ENCODE measurements around the gene RABGAP1L.
"Not testable (repeated sequence)": the region's sequence is repeated elsewhere in the genome, so short reads cannot be mapped to it uniquely, and the experiment has no call there.

RABGAP1L gene

GRCh38 chr1:174166530-174167264 lies 7.4 kb downstream of the RABGAP1L start:
- H3K4me3 ChIP-seq (ENCODE audit: insufficient read depth, low read depth, low read length, poor library complexity, severe bottlenecking): no peak overlapping the region
- H3K4me1 ChIP-seq (ENCODE audit: control insufficient read depth, insufficient read depth, low read length, poor library complexity, severe bottlenecking): peaks cover 9% of the 10 kb centered on the region
- no peak for DNase-seq
- H3K36me3 ChIP-seq (ENCODE audit: control insufficient read depth, insufficient read depth, low read length): no peaks in the 10 kb centered on the region
- no peak overlapping the region for H3K27ac ChIP-seq (ENCODE audit: insufficient read depth, low read length, poor library complexity, severe bottlenecking)
- no peaks in the 10 kb centered on the region for H3K9me3 ChIP-seq (ENCODE audit: control insufficient read depth, low read length)
- no peaks in the 10 kb centered on the region for H3K27me3 ChIP-seq (replicated peaks; ENCODE audit: control insufficient read depth, insufficient read depth, low read length, poor library complexity, severe bottlenecking)

GRCh38 chr1:174167265-174167803 lies 8.0 kb downstream of the RABGAP1L start:
- Histone ChIP-seq H3K27ac (ENCODE audit: insufficient read depth, low read length, poor library complexity, severe bottlenecking) (no peak overlapping the region), H3K4me1 (ENCODE audit: control insufficient read depth, insufficient read depth, low read length, poor library complexity, severe bottlenecking) (peaks cover 9% of the 10 kb centered on the region)

GRCh38 chr1:174169342-174169741 lies 10.0 kb downstream of the RABGAP1L start:
- Histone ChIP-seq H3K27me3 (replicated peaks; ENCODE audit: control insufficient read depth, insufficient read depth, low read length, poor library complexity, severe bottlenecking) (no peaks in the 10 kb centered on the region), H3K4me1 (ENCODE audit: control insufficient read depth, insufficient read depth, low read length, poor library complexity, severe bottlenecking) (peaks cover 9% of the 10 kb centered on the region)

More at GRCh38 chr1:174167265-174167803, 8.0 kb downstream of the RABGAP1L start:
- DNase-seq: no peak
- Histone ChIP-seq H3K4me3 (ENCODE audit: insufficient read depth, low read depth, low read length, poor library complexity, severe bottlenecking) (no peak overlapping the region), H3K36me3 (ENCODE audit: control insufficient read depth, insufficient read depth, low read length) (no peaks in the 10 kb centered on the region), H3K27me3 (replicated peaks; ENCODE audit: control insufficient read depth, insufficient read depth, low read length, poor library complexity, severe bottlenecking) (no peaks in the 10 kb centered on the region), H3K9me3 (ENCODE audit: control insufficient read depth, low read length) (no peaks in the 10 kb centered on the region)

GRCh38 chr1:174171073-174171472 lies 11.8 kb downstream of the RABGAP1L start:
- Histone ChIP-seq H3K36me3 (ENCODE audit: control insufficient read depth, insufficient read depth, low read length) (no peaks in the 10 kb centered on the region), H3K4me1 (ENCODE audit: control insufficient read depth, insufficient read depth, low read length, poor library complexity, severe bottlenecking) (peaks cover 6% of the 10 kb centered on the region), H3K9me3 (ENCODE audit: control insufficient read depth, low read length) (no peaks in the 10 kb centered on the region), H3K27me3 (replicated peaks; ENCODE audit: control insufficient read depth, insufficient read depth, low read length, poor library complexity, severe bottlenecking) (no peaks in the 10 kb centered on the region), H3K27ac (ENCODE audit: insufficient read depth, low read length, poor library complexity, severe bottlenecking) (no peak overlapping the region), H3K4me3 (ENCODE audit: insufficient read depth, low read depth, low read length, poor library complexity, severe bottlenecking) (no peak overlapping the region)
- no peak for DNase-seq

More at GRCh38 chr1:174169342-174169741, 10.0 kb downstream of the RABGAP1L start:
- Histone ChIP-seq H3K9me3 (ENCODE audit: control insufficient read depth, low read length) (no peaks in the 10 kb centered on the region), H3K4me3 (ENCODE audit: insufficient read depth, low read depth, low read length, poor library complexity, severe bottlenecking) (no peak overlapping the region), H3K27ac (ENCODE audit: insufficient read depth, low read length, poor library complexity, severe bottlenecking) (no peak overlapping the region), H3K36me3 (ENCODE audit: control insufficient read depth, insufficient read depth, low read length) (no peaks in the 10 kb centered on the region)
- no peak for DNase-seq

- no peaks in the 10 kb centered on the region for H3K9me3 ChIP-seq (ENCODE audit: control insufficient read depth, low read length)
- no peak overlapping the region for H3K4me3 ChIP-seq (ENCODE audit: insufficient read depth, low read depth, low read length, poor library complexity, severe bottlenecking)
- no peaks in the 10 kb centered on the region for H3K27me3 ChIP-seq (replicated peaks; ENCODE audit: control insufficient read depth, insufficient read depth, low read length, poor library complexity, severe bottlenecking)
- H3K36me3 ChIP-seq (ENCODE audit: control insufficient read depth, insufficient read depth, low read length): no peaks in the 10 kb centered on the region
- no peak for DNase-seq
- no peak overlapping the region for H3K27ac ChIP-seq (ENCODE audit: insufficient read depth, low read length, poor library complexity, severe bottlenecking)
- no peaks in the 10 kb centered on the region for H3K4me1 ChIP-seq (ENCODE audit: control insufficient read depth, insufficient read depth, low read length, poor library complexity, severe bottlenecking)
Observed at GRCh38 chr1:174174461-174175329, 15.4 kb downstream of the RABGAP1L start.

GRCh38 chr1:174178459-174178858 lies 19.1 kb downstream of the RABGAP1L start:
- not testable (repeated sequence) for H3K4me1 ChIP-seq (ENCODE audit: control insufficient read depth, insufficient read depth, low read length, poor library complexity, severe bottlenecking); H3K36me3 ChIP-seq (ENCODE audit: control insufficient read depth, insufficient read depth, low read length); H3K4me3 ChIP-seq (ENCODE audit: insufficient read depth, low read depth, low read length, poor library complexity, severe bottlenecking); H3K9me3 ChIP-seq (ENCODE audit: control insufficient read depth, low read length); H3K27ac ChIP-seq (ENCODE audit: insufficient read depth, low read length, poor library complexity, severe bottlenecking); H3K27me3 ChIP-seq (replicated peaks; ENCODE audit: control insufficient read depth, insufficient read depth, low read length, poor library complexity, severe bottlenecking); DNase-seq

GRCh38 chr1:174189428-174190062 lies 30.2 kb downstream of the RABGAP1L start:
- Histone ChIP-seq H3K4me3 (ENCODE audit: insufficient read depth, low read depth, low read length, poor library complexity, severe bottlenecking) (no peak overlapping the region), H3K9me3 (ENCODE audit: control insufficient read depth, low read length) (no peaks in the 10 kb centered on the region), H3K27ac (ENCODE audit: insufficient read depth, low read length, poor library complexity, severe bottlenecking) (no peak overlapping the region), H3K27me3 (replicated peaks; ENCODE audit: control insufficient read depth, insufficient read depth, low read length, poor library complexity, severe bottlenecking) (no peaks in the 10 kb centered on the region), H3K36me3 (ENCODE audit: control insufficient read depth, insufficient read depth, low read length) (no peaks in the 10 kb centered on the region), H3K4me1 (ENCODE audit: control insufficient read depth, insufficient read depth, low read length, poor library complexity, severe bottlenecking) (no peaks in the 10 kb centered on the region)
- no peak for DNase-seq

GRCh38 chr1:174190691-174191199 lies 31.4 kb downstream of the RABGAP1L start:
- no peaks in the 10 kb centered on the region for H3K9me3 ChIP-seq (ENCODE audit: control insufficient read depth, low read length)
- no peaks in the 10 kb centered on the region for H3K4me1 ChIP-seq (ENCODE audit: control insufficient read depth, insufficient read depth, low read length, poor library complexity, severe bottlenecking)
- DNase-seq: no peak
- H3K4me3 ChIP-seq (ENCODE audit: insufficient read depth, low read depth, low read length, poor library complexity, severe bottlenecking): no peak overlapping the region
- no peaks in the 10 kb centered on the region for H3K36me3 ChIP-seq (ENCODE audit: control insufficient read depth, insufficient read depth, low read length)
- H3K27ac ChIP-seq (ENCODE audit: insufficient read depth, low read length, poor library complexity, severe bottlenecking): no peak overlapping the region
- no peaks in the 10 kb centered on the region for H3K27me3 ChIP-seq (replicated peaks; ENCODE audit: control insufficient read depth, insufficient read depth, low read length, poor library complexity, severe bottlenecking)

- no peaks in the 10 kb centered on the region for H3K27me3 ChIP-seq (replicated peaks; ENCODE audit: control insufficient read depth, insufficient read depth, low read length, poor library complexity, severe bottlenecking)
- no peaks in the 10 kb centered on the region for H3K36me3 ChIP-seq (ENCODE audit: control insufficient read depth, insufficient read depth, low read length)
- no peak for DNase-seq
- H3K9me3 ChIP-seq (ENCODE audit: control insufficient read depth, low read length): no peaks in the 10 kb centered on the region
- no peaks in the 10 kb centered on the region for H3K4me1 ChIP-seq (ENCODE audit: control insufficient read depth, insufficient read depth, low read length, poor library complexity, severe bottlenecking)
- H3K4me3 ChIP-seq (ENCODE audit: insufficient read depth, low read depth, low read length, poor library complexity, severe bottlenecking): no peak overlapping the region
- H3K27ac ChIP-seq (ENCODE audit: insufficient read depth, low read length, poor library complexity, severe bottlenecking): no peak overlapping the region
Observed at GRCh38 chr1:174191349-174191862, 32.1 kb downstream of the RABGAP1L start.

Data from effector memory CD4-positive, alpha-beta T cell (primary cell).